ENCODE results near the gene CLIC1.

DNA sequence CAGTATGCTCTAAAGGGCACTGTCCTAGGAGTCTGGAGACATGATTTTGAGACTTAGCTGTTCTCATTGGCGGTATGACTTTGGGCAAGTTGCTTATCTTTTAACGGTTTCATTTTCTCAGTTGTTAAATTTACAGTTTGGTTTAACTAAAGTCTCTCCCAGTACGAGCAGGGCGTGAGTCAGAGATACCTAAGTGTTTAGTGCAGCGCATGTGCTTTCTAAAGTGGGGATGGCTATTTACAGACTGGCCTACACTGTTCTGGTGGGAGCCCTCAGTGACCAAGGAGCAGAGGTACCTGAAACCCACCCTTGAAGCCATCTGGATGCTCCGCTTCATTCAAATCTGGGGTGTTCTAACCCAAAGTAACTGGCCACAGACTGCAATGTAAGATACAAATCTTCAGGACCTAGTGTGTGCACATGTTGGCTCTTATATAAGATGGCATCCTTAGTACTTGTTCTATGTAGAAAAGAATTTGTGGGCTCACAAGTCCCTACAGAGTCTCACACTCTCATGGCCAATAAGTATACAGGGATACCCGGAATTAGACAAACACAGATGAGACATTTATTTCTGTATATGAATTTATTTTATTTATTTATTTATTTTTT lies 14.2 kb upstream of the CLIC1 start:
- no peak for TF ChIP-seq CTCF (IDR thresholded peaks at IDR 0.05)
- no peak for TF ChIP-seq POLR2A (IDR thresholded peaks at IDR 0.05)
